Measurements from ENCODE around the gene TMEM273.

GRCh38 chr10:49113741-49114141 lies 74.5 kb downstream of the TMEM273 start:
- TF ChIP-seq CTCF (IDR thresholded peaks at IDR 0.05), result no peak
- TF ChIP-seq EP300 (IDR thresholded peaks at IDR 0.05), result no peak

All from ovary (tissue), 3 donors.